H1 (cell line): ENCODE data around the gene GDPD4. TPM values are rescaled to one million over a fixed set of nuclear protein-coding genes. Genes with fewer than 3 reads are reported as not detected.

Experiments
- CTCF ChIA-PET: fragments of 300-600 bp; sonication (Branson Sonifier 250); formaldehyde crosslinking; loops from one replicate; lab custom pipeline; 2021; ENCODE audit not compliant: partially characterized antibody; lab: Charles Lee
- POLR2A ChIA-PET: fragments of 300-600 bp; sonication (Branson Sonifier 250); formaldehyde crosslinking; loops from one replicate; lab custom pipeline; 2021; ENCODE audit warnings: inconsistent platforms; ENCODE audit not compliant: partially characterized antibody; lab: Charles Lee
- DNase-seq, 2 experiments: peaks; one replicate each; pipeline versions ENCODE4 v3.0.0 to v3.0.0-alpha.2; 2010 to 2022; ENCODE audit warnings: low spot score in 2 of 2, low read depth in 1 of 2, mixed read lengths in 1 of 2
- FAIRE-seq: peaks from 2 replicates; lab custom pipeline; 2011; peaks lifted over from hg19 to GRCh38; lab: Jason Lieb, UNC
- H2AFZ ChIP-seq: 2 replicates; pipeline ENCODE4 v1.8.1; 2012; ENCODE audit warnings: low read length, inconsistent platforms
- H2AK5ac ChIP-seq: 2 replicates; pipeline ENCODE4 v1.6.1; 2013; ENCODE audit warnings: low read depth, low read length
- H2BK120ac ChIP-seq: replicated peaks from 2 replicates; pipeline ENCODE3; 2013; ENCODE audit warnings: low read depth, low read length, inconsistent platforms
- H2BK12ac ChIP-seq: 2 replicates; pipeline ENCODE4 v1.6.1; 2013; ENCODE audit warnings: low read depth, low read length
- H2BK15ac ChIP-seq: 2 replicates; pipeline ENCODE4 v1.6.1; 2013; ENCODE audit warnings: low read length
- H2BK20ac ChIP-seq: 2 replicates; pipeline ENCODE4 v1.6.1; 2013; ENCODE audit warnings: low read length
- H2BK5ac ChIP-seq: 2 replicates; pipeline ENCODE4 v1.6.1; 2013; ENCODE audit warnings: low read depth, low read length
- H3K14ac ChIP-seq: 2 replicates; pipeline ENCODE4 v1.6.1; 2013; ENCODE audit warnings: inconsistent platforms; ENCODE audit not compliant: insufficient read length
- H3K18ac ChIP-seq: 2 replicates; pipeline ENCODE4 v1.6.1; 2013; ENCODE audit warnings: low read length; ENCODE audit errors: extremely low read depth
- H3K23ac ChIP-seq: 2 replicates; pipeline ENCODE4 v1.6.1; 2013; ENCODE audit warnings: inconsistent platforms; ENCODE audit not compliant: insufficient read length
- H3K23me2 ChIP-seq: 2 replicates; pipeline ENCODE4 v1.6.1; 2013; ENCODE audit warnings: low read depth, low read length
- H3K27ac ChIP-seq: 2 replicates; pipeline ENCODE4 v1.6.1; 2011; ENCODE audit warnings: low read depth, low read length, inconsistent platforms
- H3K27me3 ChIP-seq, 4 experiments: replicated peaks in 1 of 4; 1 replicate in 1 of 4; 2 replicates in 3 of 4; pipeline versions ENCODE4 v1.6.1 to v1.8.1; 2011 to 2013; ENCODE audit warnings: low read length in 3 of 4, mild to moderate bottlenecking in 3 of 4, inconsistent platforms in 2 of 4, mixed read lengths in 2 of 4, moderate library complexity in 1 of 4; ENCODE audit not compliant: control insufficient read depth in 3 of 4, insufficient read depth in 3 of 4; ENCODE audit errors: extremely low read depth in 1 of 4
- H3K36me3 ChIP-seq, 4 experiments: 2 replicates each; pipeline versions ENCODE4 v1.6.1 to v1.8.1; 2011 to 2013; ENCODE audit warnings: mild to moderate bottlenecking in 4 of 4, low read length in 3 of 4, moderate library complexity in 2 of 4, control low read depth in 1 of 4, inconsistent platforms in 1 of 4; ENCODE audit not compliant: insufficient read depth in 4 of 4, control insufficient read depth in 2 of 4
- H3K4ac ChIP-seq: replicated peaks from 2 replicates; pipeline ENCODE3; 2013; ENCODE audit warnings: low read length, low read depth, mixed read lengths, inconsistent platforms; ENCODE audit not compliant: insufficient read length
- H3K4me1 ChIP-seq, 4 experiments: replicated peaks in 1 of 4; 1 replicate in 1 of 4; 2 replicates in 3 of 4; pipeline versions ENCODE4 v1.6.1 to v1.8.1; 2011 to 2013; ENCODE audit warnings: low read length in 3 of 4, inconsistent platforms in 2 of 4, mixed read lengths in 1 of 4; ENCODE audit not compliant: insufficient read depth in 4 of 4, control insufficient read depth in 3 of 4
- H3K4me2 ChIP-seq, 2 experiments: 2 replicates each; pipeline versions ENCODE4 v1.6.1 to v1.8.1; 2011 to 2013; ENCODE audit warnings: low read depth in 2 of 2, low read length in 2 of 2, control low read depth in 1 of 2, inconsistent platforms in 1 of 2, mild to moderate bottlenecking in 1 of 2; ENCODE audit not compliant: insufficient read depth in 1 of 2
- H3K4me3 ChIP-seq, 4 experiments: fragments of 200-600, 300-600 bp in 1 of 4; sonication (generic), shearing (Covaris generic), sonication (Bioruptor Twin) in 1 of 4; 2 replicates each; pipeline versions ENCODE4 v1.5.1 to v1.8.1; 2011 to 2016; ENCODE audit warnings: low read length in 4 of 4, low read depth in 3 of 4, control low read depth in 2 of 4, inconsistent platforms in 2 of 4, mild to moderate bottlenecking in 2 of 4, mixed read lengths in 1 of 4, moderate library complexity in 1 of 4; ENCODE audit not compliant: insufficient read depth in 2 of 4; ENCODE audit errors: extremely low read depth in 1 of 4
- H3K56ac ChIP-seq: replicated peaks from 2 replicates; pipeline ENCODE3; 2013; ENCODE audit warnings: low read depth, mild to moderate bottlenecking, mixed read lengths, low read length, inconsistent platforms; ENCODE audit not compliant: insufficient read length
- H3K79me1 ChIP-seq: 2 replicates; pipeline ENCODE4 v1.6.1; 2013; ENCODE audit warnings: low read depth, low read length, control low read depth
- H3K79me2 ChIP-seq, 2 experiments: 2 replicates each; pipeline versions ENCODE4 v1.6.1 to v1.8.1; 2012 to 2013; ENCODE audit warnings: low read length in 2 of 2, mild to moderate bottlenecking in 2 of 2, inconsistent platforms in 1 of 2; ENCODE audit not compliant: insufficient read depth in 2 of 2, control insufficient read depth in 1 of 2
- H3K9ac ChIP-seq, 4 experiments: replicated peaks in 1 of 4; 1 replicate in 1 of 4; 2 replicates in 3 of 4; pipeline versions ENCODE4 v1.6.1 to v1.8.1; 2011 to 2013; ENCODE audit warnings: low read depth in 3 of 4, low read length in 3 of 4, control low read depth in 2 of 4, mild to moderate bottlenecking in 2 of 4, moderate library complexity in 2 of 4, inconsistent platforms in 1 of 4; ENCODE audit errors: extremely low read depth in 1 of 4
- H3K9me3 ChIP-seq, 2 experiments: 2 replicates each; pipeline versions ENCODE4 v1.6.1 to v1.8.1; 2012 to 2013; ENCODE audit warnings: mild to moderate bottlenecking in 2 of 2, moderate library complexity in 2 of 2, control low read depth in 1 of 2, inconsistent platforms in 1 of 2, low read depth in 1 of 2, low read length in 1 of 2, mixed read lengths in 1 of 2; ENCODE audit not compliant: insufficient read depth in 2 of 2
- H4K20me1 ChIP-seq, 2 experiments: replicated peaks in 1 of 2; 2 replicates each; pipeline versions ENCODE3 to v1.8.1; 2011 to 2013; ENCODE audit warnings: inconsistent platforms in 2 of 2, low read length in 2 of 2, mild to moderate bottlenecking in 1 of 2; ENCODE audit not compliant: insufficient read depth in 2 of 2, control insufficient read depth in 1 of 2
- H4K5ac ChIP-seq: 2 replicates; pipeline ENCODE4 v1.6.1; 2013; ENCODE audit warnings: low read length, low read depth, mixed read lengths, inconsistent platforms; ENCODE audit not compliant: insufficient read length
- H4K8ac ChIP-seq: 2 replicates; pipeline ENCODE4 v1.8.0; 2013; ENCODE audit warnings: mild to moderate bottlenecking, moderate library complexity, low read length, inconsistent platforms; ENCODE audit not compliant: insufficient read depth; ENCODE audit errors: extremely low read depth
- H4K91ac ChIP-seq: replicated peaks from 2 replicates; pipeline ENCODE3; 2013; ENCODE audit warnings: low read length, mixed read lengths, inconsistent platforms; ENCODE audit not compliant: insufficient read length
- ASH2L ChIP-seq: fragments of 200-600, 300-600 bp; sonication (generic); IDR thresholded peaks from one replicate; pipeline ENCODE4 v1.7.1; 2017; ENCODE audit warnings: low read length
- E2F6 ChIP-seq: IDR thresholded peaks from 2 replicates; pipeline ENCODE4 v1.6.1; 2012; ENCODE audit warnings: inconsistent platforms
- EP300 ChIP-seq, 2 experiments: IDR thresholded peaks; 1 replicate in 1 of 2; 2 replicates in 1 of 2; pipeline ENCODE4 v1.6.1; 2011 to 2012; ENCODE audit warnings: low read depth in 2 of 2, low read length in 2 of 2, mild to moderate bottlenecking in 2 of 2, borderline replicate concordance in 1 of 2, inconsistent platforms in 1 of 2, moderate library complexity in 1 of 2
- PHF8 ChIP-seq: fragments of 200-600 bp; sonication (generic); conservative IDR thresholded peaks from 2 replicates; pipeline ENCODE4 v1.7.1; 2012; ENCODE audit warnings: low read depth, mild to moderate bottlenecking, inconsistent platforms, low read length, moderate library complexity
- RAD21 ChIP-seq, 2 experiments: IDR thresholded peaks in 1 of 2; conservative IDR thresholded peaks in 1 of 2; 2 replicates each; pipeline ENCODE4 v1.6.1; 2011; ENCODE audit warnings: low read depth in 2 of 2, low read length in 2 of 2, improper control_type of control experiment in 1 of 2, inconsistent platforms in 1 of 2, mild to moderate bottlenecking in 1 of 2, moderate library complexity in 1 of 2
- SP4 ChIP-seq: IDR thresholded peaks from 2 replicates; pipeline ENCODE4 v1.6.1; 2012; ENCODE audit warnings: low read length, inconsistent platforms
- YY1 ChIP-seq: IDR thresholded peaks from 2 replicates; pipeline ENCODE4 v1.6.1; 2011; ENCODE audit warnings: low read depth, mild to moderate bottlenecking, low read length
- ZNF274 ChIP-seq: IDR thresholded peaks from 2 replicates; pipeline ENCODE4 v1.7.0; 2012; ENCODE audit warnings: low read length, borderline replicate concordance; ENCODE audit errors: extremely low read depth
- WGBS, 2 experiments: shearing (Covaris generic) in 1 of 2; methylation state at CpG; one replicate each; pipeline versions ENCODE4 v1.1.6 to v1.1.7; 2013 to 2015; ENCODE audit warnings: low lambda C conversion rate in 2 of 2, mixed read lengths in 2 of 2, inconsistent platforms in 1 of 2, low coverage in 1 of 2, missing lambda C conversion rate in 1 of 2; ENCODE audit not compliant: insufficient replicate concordance in 2 of 2, insufficient coverage in 1 of 2, insufficient read length in 1 of 2; ENCODE audit errors: extremely low coverage in 1 of 2, missing lambda C conversion rate in 1 of 2; 5-methylcytosine and 5-hydroxymethylcytosine counted together
- polyA plus RNA-seq, 7 experiments: library from polyadenylated mRNA; depleted of rRNA in 3 of 7; stranded (reverse) in 5 of 7; unstranded in 2 of 7; fragments of >200 nt in 5 of 7; fragments of 200-250 nt in 2 of 7; gene quantifications; 1 replicate in 5 of 7; 2 replicates in 1 of 7; 4 replicates in 1 of 7; pipeline versions ENCODE4 v1.2.1 to v1.2.3, GENCODE V29; 2011 to 2013; ENCODE audit warnings: missing spikeins in 2 of 7, mixed read lengths in 2 of 7
- total RNA-seq: library from RNA; stranded (reverse); fragmentation: NEBNext Ultra II Directional; extraction: Animal tissue kit (Norgen Biotek cat#: 25700); gene quantifications from 2 replicates; pipeline ENCODE4 v1.2.1, GENCODE V29; 2021

GDPD4 gene
- total and polyA plus RNA-seq, 2 of the 8 experiments (the other 6 are each of a cell fraction or from before 2014, with no cell fraction given) = not detected

- H3K27me3 ChIP-seq = no peaks in the 10 kb centered on the region
- H3K4me3 ChIP-seq = no peak overlapping the region
- H3K4me2 ChIP-seq = no peak overlapping the region
- POLR2A ChIA-PET = interaction anchor here (1.3 to 2.1 kb wide), 2 partner anchors 11 to 59 kb away, joined by 4 to 6 read pairs; partner anchors contain the start of gene MYO7A
- H3K4me1 ChIP-seq = peaks cover 0 to 7% (median 3%) of the 10 kb centered on the region in 4 experiments; a peak in 5 of 7 replicates
- H2BK12ac ChIP-seq = no peak overlapping the region
- no peak overlapping the region for H3K18ac ChIP-seq
- no peak overlapping the region for H3K9ac ChIP-seq
- H3K9me3 ChIP-seq = no peaks in the 10 kb centered on the region
- H3K27ac ChIP-seq = no peak overlapping the region
- H3K14ac ChIP-seq = no peak overlapping the region
- H2AK5ac ChIP-seq = no peak overlapping the region
- no peak overlapping the region for H3K23ac ChIP-seq
- FAIRE-seq (no peak), DNase-seq (no peak)
- CTCF ChIA-PET = interaction anchor here (0.6 to 8.0 kb wide), 14 partner anchors 12 to 492 kb away, joined by 3 to 248 read pairs (median 25); partner anchors contain the start of gene MYO7A
- H2BK20ac ChIP-seq = no peak overlapping the region
- H4K91ac ChIP-seq = no peak overlapping the region
- H2BK5ac ChIP-seq = no peak overlapping the region
- no peaks in the 10 kb centered on the region for H3K79me2 ChIP-seq
- no peaks in the 10 kb centered on the region for H3K79me1 ChIP-seq
- H2BK15ac ChIP-seq = no peak overlapping the region
- H3K36me3 ChIP-seq = no peaks in the 10 kb centered on the region
- H3K56ac ChIP-seq = no peak overlapping the region
- no peak overlapping the region for H4K5ac ChIP-seq
- no peak overlapping the region for H2BK120ac ChIP-seq
- TF ChIP-seq E2F6 (no peak), SP4 (no peak), ZNF274 (no peak), PHF8 (no peak), RAD21 (IDR thresholded peaks at IDR 0.05 in 1 of 2, conservative IDR thresholded peaks at IDR 0.05 in 1 of 2; ENCODE audit: low read depth in 2 of 2, low read length in 2 of 2) (no peak), ASH2L (no peak), EP300 (IDR thresholded peaks at IDR 0.05; ENCODE audit: borderline replicate concordance in 1 of 2, low read depth in 2 of 2, low read length in 2 of 2) (no peak), YY1 (no peak)
- H3K23me2 ChIP-seq = no peaks in the 10 kb centered on the region
- no peaks in the 10 kb centered on the region for H4K20me1 ChIP-seq
- H2AFZ ChIP-seq = no peak overlapping the region
- no peak overlapping the region for H4K8ac ChIP-seq
- WGBS, 2 experiments = 94% methylated on average over 1 of the region's 1 CpG; no CpG with 5 or more reads in 1 of the 2 experiments
- no peak overlapping the region for H3K4ac ChIP-seq
These were observed 115.2 kb downstream of the GDPD4 start for GRCh38 chr11:77186302-77186701.
